ENCODE measurements around the gene SPARC. TPM values are rescaled to one million over a fixed set of nuclear protein-coding genes. Genes with fewer than 3 reads are reported as not detected.

SPARC gene
- total RNA-seq, 1 donor from 2014 or later = 1,214 TPM

- H3K9me3 Mint-ChIP-seq (ENCODE audit: unreplicated experiment) = no peaks in the 10 kb centered on the region
- no peak for DNase-seq (ENCODE audit: low spot score)
- peak overlapping the region; percentile 71 for H3K4me3 Mint-ChIP-seq (ENCODE audit: unreplicated experiment)
- no peak for TF ChIP-seq CTCF (IDR thresholded peaks at IDR 0.05; ENCODE audit: unreplicated experiment)
- H3K4me1 Mint-ChIP-seq (ENCODE audit: unreplicated experiment) = peaks cover 26% of the 10 kb centered on the region
- H3K27me3 Mint-ChIP-seq (ENCODE audit: unreplicated experiment) = peaks cover 15% of the 10 kb centered on the region
- H3K36me3 Mint-ChIP-seq (ENCODE audit: low read depth, unreplicated experiment) = peaks cover 48% of the 10 kb centered on the region
- H3K27ac Mint-ChIP-seq (ENCODE audit: unreplicated experiment) = peak overlapping the region; percentile 36
These were observed 21.8 kb downstream of the SPARC start for GRCh38 chr5:151664694-151665585.

GRCh38 chr5:151663617-151664293 lies 23.0 kb downstream of the SPARC start:
- H3K9me3 Mint-ChIP-seq (ENCODE audit: unreplicated experiment) = no peaks in the 10 kb centered on the region
- no peak overlapping the region for H3K4me3 Mint-ChIP-seq (ENCODE audit: unreplicated experiment)
- TF ChIP-seq CTCF (IDR thresholded peaks at IDR 0.05; ENCODE audit: unreplicated experiment) = no peak
- peak overlapping the region; percentile 89 for H3K27ac Mint-ChIP-seq (ENCODE audit: unreplicated experiment)
- peaks cover 37% of the 10 kb centered on the region for H3K36me3 Mint-ChIP-seq (ENCODE audit: low read depth, unreplicated experiment)
- peaks cover 15% of the 10 kb centered on the region for H3K27me3 Mint-ChIP-seq (ENCODE audit: unreplicated experiment)
- peaks cover 26% of the 10 kb centered on the region for H3K4me1 Mint-ChIP-seq (ENCODE audit: unreplicated experiment)
- DNase-seq (ENCODE audit: low spot score) = no peak

GRCh38 chr5:151662805-151663204 lies 23.9 kb downstream of the SPARC start:
- Mint-ChIP-seq H3K9me3 (ENCODE audit: unreplicated experiment) (no peaks in the 10 kb centered on the region), H3K4me3 (ENCODE audit: unreplicated experiment) (peak overlapping the region; percentile 47), H3K27me3 (ENCODE audit: unreplicated experiment) (peaks cover 15% of the 10 kb centered on the region), H3K27ac (ENCODE audit: unreplicated experiment) (no peak overlapping the region), H3K36me3 (ENCODE audit: low read depth, unreplicated experiment) (peaks cover 37% of the 10 kb centered on the region), H3K4me1 (ENCODE audit: unreplicated experiment) (peaks cover 26% of the 10 kb centered on the region)
- TF ChIP-seq CTCF (IDR thresholded peaks at IDR 0.05; ENCODE audit: unreplicated experiment) = no peak
- no peak for DNase-seq (ENCODE audit: low spot score)

- no peak overlapping the region for H3K27ac Mint-ChIP-seq (ENCODE audit: unreplicated experiment)
- H3K4me3 Mint-ChIP-seq (ENCODE audit: unreplicated experiment) = no peak overlapping the region
- peaks cover 37% of the 10 kb centered on the region for H3K36me3 Mint-ChIP-seq (ENCODE audit: low read depth, unreplicated experiment)
- DNase-seq (ENCODE audit: low spot score) = no peak
- no peaks in the 10 kb centered on the region for H3K9me3 Mint-ChIP-seq (ENCODE audit: unreplicated experiment)
- no peak for TF ChIP-seq CTCF (IDR thresholded peaks at IDR 0.05; ENCODE audit: unreplicated experiment)
- H3K27me3 Mint-ChIP-seq (ENCODE audit: unreplicated experiment) = peaks cover 14% of the 10 kb centered on the region
- peaks cover 30% of the 10 kb centered on the region for H3K4me1 Mint-ChIP-seq (ENCODE audit: unreplicated experiment)
These were observed 24.6 kb downstream of the SPARC start for GRCh38 chr5:151661968-151662732.
